Naive thymus-derived CD4-positive, alpha-beta T cell (primary cell): Measurements from ENCODE around the gene NHS. TPM values are rescaled to one million over a fixed set of nuclear protein-coding genes. Genes with fewer than 3 reads are reported as not detected.

Experiments
- ATAC-seq: fragments of 150-1000 bp; cut with Tn5 transposase; 2 replicates; pipeline ENCODE4 v1.10.0; 2021; ENCODE audit warnings: mild to moderate bottlenecking, moderate library complexity
- CTCF ChIA-PET: fragments of 350-600 bp; sonication (Branson Sonifier 250); formaldehyde crosslinking; loops from one replicate; lab custom pipeline; 2021; ENCODE audit warnings: antibody characterized with exemption; lab: Charles Lee
- POLR2A ChIA-PET: fragments of 350-600 bp; sonication (Branson Sonifier 250); formaldehyde crosslinking; loops from one replicate; lab custom pipeline; 2021; ENCODE audit warnings: antibody characterized with exemption, inconsistent platforms; lab: Charles Lee
- DNase-seq, 9 donors: peaks; one replicate each; pipeline versions ENCODE4 v3.0.0 to v3.0.0-alpha.2; 2020 to 2022; ENCODE audit warnings: mixed read lengths in 1 of 9
- H3K27ac ChIP-seq: one replicate; pipeline ENCODE4 v1.7.0; 2013; ENCODE audit warnings: mild to moderate bottlenecking, low read depth, low read length, moderate library complexity
- H3K27me3 ChIP-seq, 2 donors: one replicate each; pipeline ENCODE4 v1.7.0; 2013; ENCODE audit warnings: low read length in 2 of 2, mild to moderate bottlenecking in 2 of 2, moderate library complexity in 2 of 2; ENCODE audit not compliant: control insufficient read depth in 2 of 2, insufficient read depth in 2 of 2
- H3K36me3 ChIP-seq, 3 experiments: 1 replicate in 2 of 3; 2 replicates in 1 of 3; pipeline ENCODE4 v1.7.0; 2013; ENCODE audit warnings: low read length in 3 of 3, mild to moderate bottlenecking in 3 of 3, moderate library complexity in 1 of 3; ENCODE audit not compliant: insufficient read depth in 3 of 3, control insufficient read depth in 2 of 3
- H3K4me1 ChIP-seq, 2 donors: one replicate each; pipeline ENCODE4 v1.7.0; 2013; ENCODE audit warnings: low read length in 2 of 2, mild to moderate bottlenecking in 2 of 2, moderate library complexity in 1 of 2; ENCODE audit not compliant: control insufficient read depth in 2 of 2, insufficient read depth in 2 of 2
- H3K4me3 ChIP-seq: 2 replicates; pipeline ENCODE4 v1.7.0; 2013; ENCODE audit warnings: mild to moderate bottlenecking, low read length
- H3K9me3 ChIP-seq, 3 experiments: 1 replicate in 2 of 3; 2 replicates in 1 of 3; pipeline ENCODE4 v1.7.0; 2013; ENCODE audit warnings: low read length in 3 of 3; ENCODE audit not compliant: control insufficient read depth in 2 of 3
- H3K27ac Mint-ChIP-seq, 9 donors: one replicate each; pipeline ENCODE4 v1.8.0; 2020 to 2022; ENCODE audit warnings: mixed read lengths in 9 of 9, mild to moderate bottlenecking in 8 of 9, moderate library complexity in 5 of 9, inconsistent platforms in 2 of 9
- H3K27me3 Mint-ChIP-seq, 5 donors: one replicate each; pipeline ENCODE4 v1.8.0; 2021 to 2022; ENCODE audit warnings: mixed read lengths in 5 of 5, mild to moderate bottlenecking in 1 of 5
- H3K36me3 Mint-ChIP-seq, 5 donors: one replicate each; pipeline ENCODE4 v1.8.0; 2020 to 2022; ENCODE audit warnings: mixed read lengths in 5 of 5, mild to moderate bottlenecking in 3 of 5, inconsistent platforms in 1 of 5
- H3K4me1 Mint-ChIP-seq, 7 donors: one replicate each; pipeline ENCODE4 v1.8.0; 2020 to 2022; ENCODE audit warnings: mixed read lengths in 7 of 7, mild to moderate bottlenecking in 3 of 7, inconsistent platforms in 1 of 7
- H3K4me3 Mint-ChIP-seq, 10 donors: one replicate each; pipeline ENCODE4 v1.8.0; 2020 to 2022; ENCODE audit warnings: mild to moderate bottlenecking in 10 of 10, mixed read lengths in 10 of 10, moderate library complexity in 6 of 10, inconsistent platforms in 2 of 10
- H3K9me3 Mint-ChIP-seq, 11 donors: one replicate each; pipeline ENCODE4 v1.8.0; 2020 to 2022; ENCODE audit warnings: mixed read lengths in 11 of 11, mild to moderate bottlenecking in 4 of 11, inconsistent platforms in 1 of 11, moderate library complexity in 1 of 11
- intact Hi-C, 2 donors: fragments of 100-400 bp; cut with micrococcal nuclease; formaldehyde crosslinking; loops; one replicate each; pipeline ENCODE4 v1.15.1; 2023
- polyA plus RNA-seq, 2 donors: library from polyadenylated mRNA; unstranded; fragments of 300-500 nt; fragmentation: Illumina TruSeq; gene quantifications; one replicate each; pipeline ENCODE4 v1.2.3, GENCODE V29; 2021
- total RNA-seq, 6 experiments: library from RNA in 5 of 6; stranded (reverse) in 5 of 6; gene quantifications; 1 replicate in 5 of 6; 2 replicates in 1 of 6; pipeline ENCODE4 v1.2.3 and lab custom pipeline; 2021 to 2026

NHS gene
- total and polyA plus RNA-seq, 7 experiments from 2014 or later: 0.02 to 2.6 (median 0.32) TPM; not detected in 1

- H3K27me3 ChIP-seq: no peaks in the 10 kb centered on the region
- ATAC-seq: no peak
- H3K36me3 ChIP-seq: no peaks in the 10 kb centered on the region
- Mint-ChIP-seq H3K4me3 (peak overlapping the region in 2 of 10 donors; percentile 21 to 59), H3K4me1 (peaks cover 0 to 6% (median 5%) of the 10 kb centered on the region in 7 donors), H3K27me3 (peaks cover 10 to 47% (median 29%) of the 10 kb centered on the region in 5 donors), H3K9me3 (peaks cover 0 to 20% (median 4%) of the 10 kb centered on the region in 11 donors), H3K36me3 (no peaks in the 10 kb centered on the region), H3K27ac (no peak overlapping the region)
- no peak for DNase-seq
- no peak overlapping the region for H3K4me3 ChIP-seq
- ChIA-PET POLR2A (no interaction called here), CTCF (no interaction called here)
- intact Hi-C loops: no loop called here
- no peaks in the 10 kb centered on the region for H3K4me1 ChIP-seq
- H3K27ac ChIP-seq: no peak overlapping the region
- H3K9me3 ChIP-seq: no peaks in the 10 kb centered on the region
Measured at GRCh38 chrX:17377091-17377717, 2.2 kb downstream of the NHS start.

GRCh38 chrX:17377795-17378194, 2.8 kb downstream of the NHS start:
- Histone ChIP-seq H3K9me3 (no peaks in the 10 kb centered on the region), H3K27ac (no peak overlapping the region), H3K4me3 (no peak overlapping the region), H3K27me3 (no peaks in the 10 kb centered on the region), H3K4me1 (no peaks in the 10 kb centered on the region), H3K36me3 (no peaks in the 10 kb centered on the region)
- intact Hi-C loops: no loop called here
- Mint-ChIP-seq H3K36me3 (no peaks in the 10 kb centered on the region), H3K9me3 (peaks cover 0 to 25% (median 6%) of the 10 kb centered on the region in 11 donors), H3K4me1 (peaks cover 0 to 6% (median 5%) of the 10 kb centered on the region in 7 donors), H3K4me3 (peak overlapping the region in 2 of 10 donors; percentile 21 to 59), H3K27me3 (peaks cover 8 to 44% (median 29%) of the 10 kb centered on the region in 5 donors), H3K27ac (no peak overlapping the region)
- CTCF ChIA-PET: no interaction called here
- DNase-seq (peak in 1 of 9 donors; percentile 9), ATAC-seq (no peak)
- POLR2A ChIA-PET: no interaction called here

DNA sequence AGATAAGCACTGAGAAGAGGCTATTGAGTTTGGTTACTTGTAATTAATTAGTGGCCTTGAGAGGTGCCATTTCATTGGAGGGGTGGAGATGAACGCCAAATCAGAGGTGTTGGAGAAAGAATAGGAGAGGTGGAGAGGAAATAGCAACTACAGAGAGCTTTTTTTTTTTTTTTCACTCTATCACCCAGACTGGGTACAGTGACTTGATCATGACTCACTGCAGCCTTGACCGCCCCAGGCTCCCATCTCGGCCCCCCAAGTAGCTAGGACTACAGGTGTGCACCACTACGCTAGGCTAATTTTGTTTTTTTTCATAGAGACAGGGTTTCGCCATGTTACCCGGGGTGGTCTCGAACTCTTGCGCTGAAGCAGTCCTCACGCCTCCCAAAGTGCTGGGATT, 5.2 kb downstream of the NHS start:
- H3K4me3 Mint-ChIP-seq: no peak overlapping the region
- Histone ChIP-seq H3K9me3 (no peaks in the 10 kb centered on the region), H3K27ac (no peak overlapping the region), H3K36me3 (no peaks in the 10 kb centered on the region), H3K4me1 (no peaks in the 10 kb centered on the region), H3K27me3 (no peaks in the 10 kb centered on the region), H3K4me3 (no peak overlapping the region)
- H3K36me3 Mint-ChIP-seq: peaks cover 0 to 5% (median 0%) of the 10 kb centered on the region in 5 donors
- H3K4me1 Mint-ChIP-seq: peaks cover 0 to 6% (median 5%) of the 10 kb centered on the region in 7 donors
- DNase-seq (no peak), ATAC-seq (no peak)
- H3K9me3 Mint-ChIP-seq: peaks cover 0 to 29% (median 6%) of the 10 kb centered on the region in 11 donors
- intact Hi-C loops: no loop called here
- CTCF ChIA-PET: no interaction called here
- H3K27me3 Mint-ChIP-seq: peaks cover 14 to 30% (median 22%) of the 10 kb centered on the region in 5 donors
- POLR2A ChIA-PET: no interaction called here
- H3K27ac Mint-ChIP-seq: no peak overlapping the region

- H3K27ac Mint-ChIP-seq: no peak overlapping the region
- Histone ChIP-seq H3K4me1 (no peaks in the 10 kb centered on the region), H3K27ac (no peak overlapping the region), H3K36me3 (no peaks in the 10 kb centered on the region), H3K9me3 (no peaks in the 10 kb centered on the region), H3K27me3 (no peaks in the 10 kb centered on the region), H3K4me3 (no peak overlapping the region)
- POLR2A ChIA-PET: no interaction called here
- peaks cover 0 to 3% (median 0%) of the 10 kb centered on the region in 11 donors for H3K9me3 Mint-ChIP-seq
- H3K36me3 Mint-ChIP-seq: no peaks in the 10 kb centered on the region
- DNase-seq (no peak), ATAC-seq (no peak)
- no peaks in the 10 kb centered on the region for H3K4me1 Mint-ChIP-seq
- H3K4me3 Mint-ChIP-seq: no peak overlapping the region
- CTCF ChIA-PET: no interaction called here
- H3K27me3 Mint-ChIP-seq: peaks cover 0 to 11% (median 6%) of the 10 kb centered on the region in 5 donors
- intact Hi-C loops: no loop called here
Measured at GRCh38 chrX:17390419-17390850, 15.4 kb downstream of the NHS start.

DNA sequence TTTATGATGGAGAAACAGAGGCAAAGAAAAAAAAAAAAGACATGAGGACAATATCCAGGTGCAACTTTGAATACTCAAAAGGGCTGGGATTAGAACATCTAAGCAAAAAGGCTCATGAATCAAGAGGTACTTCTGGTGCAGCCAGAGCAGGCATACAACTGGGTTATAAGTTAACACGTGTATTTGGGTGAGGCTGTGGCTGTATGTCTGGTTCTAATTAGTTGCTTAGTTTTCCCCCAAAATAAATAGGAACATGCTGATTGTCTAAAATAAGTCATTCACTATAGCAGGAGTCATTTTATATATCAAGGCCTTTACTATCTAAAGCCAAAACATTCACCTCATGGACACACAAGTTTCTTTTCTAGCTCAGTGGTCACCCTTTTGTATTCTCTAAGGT, 20.2 kb downstream of the NHS start:
- DNase-seq: no peak
- Histone ChIP-seq H3K4me3 (no peak overlapping the region), H3K4me1 (no peaks in the 10 kb centered on the region), H3K27me3 (no peaks in the 10 kb centered on the region), H3K27ac (no peak overlapping the region), H3K9me3 (no peaks in the 10 kb centered on the region), H3K36me3 (no peaks in the 10 kb centered on the region)
- Mint-ChIP-seq H3K4me3 (no peak overlapping the region), H3K36me3 (no peaks in the 10 kb centered on the region), H3K9me3 (peaks cover 0 to 13% (median 0%) of the 10 kb centered on the region in 11 donors), H3K27ac (no peak overlapping the region), H3K4me1 (no peaks in the 10 kb centered on the region), H3K27me3 (peaks cover 0 to 6% (median 4%) of the 10 kb centered on the region in 5 donors)
- CTCF ChIA-PET: no interaction called here
- POLR2A ChIA-PET: no interaction called here
- intact Hi-C loops: no loop called here
- ATAC-seq: no peak

DNA sequence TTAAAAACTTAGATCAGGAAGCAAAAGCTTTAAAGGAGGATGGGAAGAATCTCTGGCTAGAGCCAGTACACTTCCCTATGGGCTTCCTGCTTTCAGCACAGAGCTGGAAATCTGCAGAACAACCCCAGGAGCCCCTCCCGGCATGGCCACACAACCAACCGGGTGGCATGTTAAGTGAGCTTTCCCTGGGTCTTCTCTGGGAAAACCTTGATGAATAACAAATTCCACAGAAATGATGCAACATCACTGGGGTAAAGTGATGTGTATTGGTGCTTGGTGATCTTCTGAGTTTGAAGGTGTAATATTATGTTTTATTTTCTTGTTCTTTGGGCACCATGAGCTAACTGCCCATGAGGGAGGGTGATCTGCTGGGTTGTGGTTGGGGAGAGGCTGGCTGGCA, 22.1 kb downstream of the NHS start:
- H3K27me3 ChIP-seq: no peaks in the 10 kb centered on the region
- no peaks in the 10 kb centered on the region for H3K9me3 ChIP-seq
- Mint-ChIP-seq H3K4me1 (no peaks in the 10 kb centered on the region), H3K27me3 (peaks cover 0 to 6% (median 4%) of the 10 kb centered on the region in 5 donors), H3K9me3 (peaks cover 0 to 13% (median 0%) of the 10 kb centered on the region in 11 donors), H3K27ac (peak overlapping the region in 1 of 9 donors; percentile 5), H3K4me3 (no peak overlapping the region), H3K36me3 (no peaks in the 10 kb centered on the region)
- ATAC-seq (no peak), DNase-seq (no peak)
- H3K27ac ChIP-seq: no peak overlapping the region
- H3K36me3 ChIP-seq: no peaks in the 10 kb centered on the region
- CTCF ChIA-PET: no interaction called here
- H3K4me1 ChIP-seq: no peaks in the 10 kb centered on the region
- POLR2A ChIA-PET: no interaction called here
- intact Hi-C loops: no loop called here
- no peak overlapping the region for H3K4me3 ChIP-seq

DNA sequence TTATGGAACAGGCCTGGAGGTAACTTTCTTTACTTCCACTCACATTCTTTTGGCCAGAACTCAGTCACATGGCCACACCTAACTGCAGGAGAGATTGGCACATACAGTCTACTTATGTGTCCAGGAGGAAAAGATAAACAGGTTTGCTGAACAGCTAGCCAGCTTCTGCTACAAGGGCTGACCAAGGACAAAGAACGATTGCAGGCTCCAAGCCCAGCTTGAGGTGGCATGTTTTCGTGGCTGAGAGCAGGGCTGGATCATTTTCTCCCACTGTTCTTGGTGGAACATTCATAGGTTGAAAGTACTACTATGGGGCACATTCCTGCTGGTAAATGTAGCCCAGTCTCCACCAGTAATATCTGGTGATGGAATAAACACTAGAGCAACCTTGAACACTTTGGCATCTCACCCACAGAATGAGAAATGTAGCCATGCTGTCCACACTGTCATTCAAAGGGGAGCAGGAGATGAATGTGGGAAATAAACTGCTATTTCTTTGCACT, 28.2 kb downstream of the NHS start:
- H3K9me3 ChIP-seq: no peaks in the 10 kb centered on the region
- ChIA-PET CTCF (no interaction called here), POLR2A (no interaction called here)
- Mint-ChIP-seq H3K4me3 (no peak overlapping the region), H3K9me3 (peaks cover 0 to 6% (median 0%) of the 10 kb centered on the region in 11 donors), H3K27ac (no peak overlapping the region), H3K4me1 (peaks cover 0 to 1% (median 0%) of the 10 kb centered on the region in 7 donors), H3K36me3 (no peaks in the 10 kb centered on the region), H3K27me3 (peaks cover 0 to 9% (median 3%) of the 10 kb centered on the region in 5 donors)
- ATAC-seq (no peak), DNase-seq (no peak)
- no peaks in the 10 kb centered on the region for H3K4me1 ChIP-seq
- intact Hi-C loops: no loop called here
- H3K36me3 ChIP-seq: no peaks in the 10 kb centered on the region
- no peak overlapping the region for H3K4me3 ChIP-seq
- H3K27me3 ChIP-seq: no peaks in the 10 kb centered on the region
- H3K27ac ChIP-seq: no peak overlapping the region
